RWPE2 (cell line): Measurements from ENCODE around the gene FERMT3.

Experiments used
- ATAC-seq: fragments of 200-7000 bp; cut with Tn5 transposase; 3 replicates; pipeline ENCODE4 v1.9.1; 2021; ENCODE audit warnings: low read depth
- DNase-seq: peaks from one replicate; pipeline ENCODE4 v3.0.0-alpha.2; 2020; ENCODE audit warnings: low spot score
- H3K27ac ChIP-seq: fragments of 450-650 bp; 2 replicates; pipeline ENCODE4 v1.5.1; 2017; ENCODE audit warnings: mild to moderate bottlenecking; ENCODE audit not compliant: poor library complexity, severe bottlenecking
- H3K27me3 ChIP-seq: fragments of 250-450 bp; sonication (Bioruptor Pico); 2 replicates; pipeline ENCODE4 v1.5.1; 2021; ENCODE audit warnings: mild to moderate bottlenecking, moderate library complexity; ENCODE audit not compliant: insufficient read depth, poor library complexity, severe bottlenecking
- H3K36me3 ChIP-seq: fragments of 250-450 bp; sonication (Bioruptor Pico); 2 replicates; pipeline ENCODE4 v1.5.1; 2020; ENCODE audit warnings: low read depth, mild to moderate bottlenecking, moderate library complexity
- H3K4me1 ChIP-seq: fragments of 250-450 bp; sonication (Bioruptor Pico); 2 replicates; pipeline ENCODE4 v1.5.1; 2021; ENCODE audit warnings: mild to moderate bottlenecking, moderate library complexity; ENCODE audit not compliant: insufficient read depth, poor library complexity, severe bottlenecking
- H3K4me3 ChIP-seq: fragments of 250-450 bp; sonication (Bioruptor Pico); 2 replicates; pipeline ENCODE4 v1.5.1; 2021; ENCODE audit warnings: mild to moderate bottlenecking, moderate library complexity; ENCODE audit not compliant: severe bottlenecking
- H3K9me3 ChIP-seq: fragments of 250-450 bp; sonication (Bioruptor Pico); 2 replicates; pipeline ENCODE4 v1.5.1; 2021; ENCODE audit warnings: mild to moderate bottlenecking, moderate library complexity; ENCODE audit not compliant: severe bottlenecking
- TF ChIP-seq, protein P1 (sequence below): fragments of 450-650 bp; IDR thresholded peaks from one replicate; pipeline ENCODE4 v1.5.1; 2017; ENCODE audit warnings: mild to moderate bottlenecking, moderate library complexity; ENCODE audit not compliant: poor library complexity, severe bottlenecking

The FERMT3 gene

DNA sequence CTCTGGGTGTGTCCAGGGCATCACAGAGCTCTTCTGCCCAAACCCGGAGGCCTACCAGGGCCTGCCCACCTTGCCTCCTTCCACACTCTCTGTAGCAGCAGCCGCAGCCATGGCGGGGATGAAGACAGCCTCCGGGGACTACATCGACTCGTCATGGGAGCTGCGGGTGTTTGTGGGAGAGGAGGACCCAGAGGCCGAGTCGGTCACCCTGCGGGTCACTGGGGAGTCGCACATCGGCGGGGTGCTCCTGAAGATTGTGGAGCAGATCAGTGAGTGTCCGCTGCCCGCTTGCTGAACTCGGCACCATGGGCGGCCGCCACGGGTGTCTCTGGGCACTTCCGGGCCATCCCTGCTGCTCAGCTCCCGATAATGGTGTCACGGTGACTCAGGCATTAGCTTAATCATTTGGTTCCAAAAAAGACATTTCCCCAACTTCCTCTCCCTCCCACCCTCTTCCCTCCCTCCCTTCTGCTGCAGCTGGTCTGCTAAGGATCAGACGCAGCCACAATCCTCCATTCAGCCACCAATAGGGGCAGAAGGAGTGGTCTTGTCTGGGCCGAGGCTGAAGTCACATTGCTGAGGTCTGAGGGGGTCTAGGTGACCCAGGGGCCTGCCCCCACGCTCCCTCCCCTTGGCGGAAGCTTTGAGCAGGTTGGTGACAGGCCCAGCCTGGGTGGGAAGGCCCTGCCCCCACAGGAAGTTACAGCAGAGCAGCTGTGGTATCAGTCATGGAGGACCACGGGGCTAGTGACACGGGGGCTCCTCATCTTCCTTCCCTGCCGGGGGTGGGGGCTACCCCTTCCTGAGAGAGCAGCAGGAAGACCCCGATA, 950 bp downstream of the FERMT3 start:
- DNase-seq (no peak), ATAC-seq (no peak)
- H3K4me3 ChIP-seq: no peak overlapping the region
- TF ChIP-seq, protein P1, sequence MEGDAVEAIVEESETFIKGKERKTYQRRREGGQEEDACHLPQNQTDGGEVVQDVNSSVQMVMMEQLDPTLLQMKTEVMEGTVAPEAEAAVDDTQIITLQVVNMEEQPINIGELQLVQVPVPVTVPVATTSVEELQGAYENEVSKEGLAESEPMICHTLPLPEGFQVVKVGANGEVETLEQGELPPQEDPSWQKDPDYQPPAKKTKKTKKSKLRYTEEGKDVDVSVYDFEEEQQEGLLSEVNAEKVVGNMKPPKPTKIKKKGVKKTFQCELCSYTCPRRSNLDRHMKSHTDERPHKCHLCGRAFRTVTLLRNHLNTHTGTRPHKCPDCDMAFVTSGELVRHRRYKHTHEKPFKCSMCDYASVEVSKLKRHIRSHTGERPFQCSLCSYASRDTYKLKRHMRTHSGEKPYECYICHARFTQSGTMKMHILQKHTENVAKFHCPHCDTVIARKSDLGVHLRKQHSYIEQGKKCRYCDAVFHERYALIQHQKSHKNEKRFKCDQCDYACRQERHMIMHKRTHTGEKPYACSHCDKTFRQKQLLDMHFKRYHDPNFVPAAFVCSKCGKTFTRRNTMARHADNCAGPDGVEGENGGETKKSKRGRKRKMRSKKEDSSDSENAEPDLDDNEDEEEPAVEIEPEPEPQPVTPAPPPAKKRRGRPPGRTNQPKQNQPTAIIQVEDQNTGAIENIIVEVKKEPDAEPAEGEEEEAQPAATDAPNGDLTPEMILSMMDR: no peak
- no peak overlapping the region for H3K27ac ChIP-seq
- H3K9me3 ChIP-seq: no peaks in the 10 kb centered on the region
- H3K36me3 ChIP-seq: peaks cover 41% of the 10 kb centered on the region
- H3K27me3 ChIP-seq: no peaks in the 10 kb centered on the region
- H3K4me1 ChIP-seq: no peaks in the 10 kb centered on the region

DNA sequence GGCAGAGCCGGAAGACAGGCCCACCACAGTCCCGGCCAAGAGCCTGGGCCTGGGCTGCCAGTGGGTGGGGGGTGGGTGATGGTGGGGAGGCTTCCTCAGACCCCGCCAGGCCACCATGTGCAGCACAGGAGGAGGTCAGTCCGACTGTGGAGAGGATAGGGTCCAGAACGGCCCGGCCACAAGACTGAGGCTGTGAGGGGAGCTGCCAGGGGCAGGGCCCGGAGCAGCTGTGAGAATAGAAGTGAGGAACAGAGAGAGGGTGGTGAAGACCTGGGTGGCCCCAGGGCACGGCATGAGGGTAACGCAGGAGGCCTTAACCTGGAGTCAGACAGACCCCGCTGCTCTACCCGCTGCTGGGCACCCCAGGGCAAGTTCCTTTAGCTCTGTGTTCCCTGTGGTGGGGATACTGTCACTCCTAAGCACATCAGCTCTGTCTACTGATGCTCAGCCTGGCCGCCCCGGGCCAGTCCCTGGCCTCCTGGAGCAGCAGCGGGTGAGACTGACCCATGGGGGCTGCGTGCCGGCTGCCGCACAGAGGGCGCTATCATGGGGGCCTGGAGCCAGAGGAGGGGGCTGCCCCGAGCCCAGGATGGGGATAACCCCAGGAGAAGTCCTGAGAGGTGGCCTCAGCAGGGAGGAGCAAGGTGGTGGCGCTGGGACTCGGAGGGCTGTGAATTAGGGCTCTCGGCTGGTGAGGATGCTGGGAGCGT, 1.7 kb downstream of the FERMT3 start:
- Histone ChIP-seq H3K27me3 (no peaks in the 10 kb centered on the region), H3K36me3 (peaks cover 33% of the 10 kb centered on the region), H3K4me3 (no peak overlapping the region), H3K27ac (no peak overlapping the region), H3K4me1 (no peaks in the 10 kb centered on the region), H3K9me3 (no peaks in the 10 kb centered on the region)
- TF ChIP-seq, protein P1: no peak
- no peak for DNase-seq
- no peak for ATAC-seq

DNA sequence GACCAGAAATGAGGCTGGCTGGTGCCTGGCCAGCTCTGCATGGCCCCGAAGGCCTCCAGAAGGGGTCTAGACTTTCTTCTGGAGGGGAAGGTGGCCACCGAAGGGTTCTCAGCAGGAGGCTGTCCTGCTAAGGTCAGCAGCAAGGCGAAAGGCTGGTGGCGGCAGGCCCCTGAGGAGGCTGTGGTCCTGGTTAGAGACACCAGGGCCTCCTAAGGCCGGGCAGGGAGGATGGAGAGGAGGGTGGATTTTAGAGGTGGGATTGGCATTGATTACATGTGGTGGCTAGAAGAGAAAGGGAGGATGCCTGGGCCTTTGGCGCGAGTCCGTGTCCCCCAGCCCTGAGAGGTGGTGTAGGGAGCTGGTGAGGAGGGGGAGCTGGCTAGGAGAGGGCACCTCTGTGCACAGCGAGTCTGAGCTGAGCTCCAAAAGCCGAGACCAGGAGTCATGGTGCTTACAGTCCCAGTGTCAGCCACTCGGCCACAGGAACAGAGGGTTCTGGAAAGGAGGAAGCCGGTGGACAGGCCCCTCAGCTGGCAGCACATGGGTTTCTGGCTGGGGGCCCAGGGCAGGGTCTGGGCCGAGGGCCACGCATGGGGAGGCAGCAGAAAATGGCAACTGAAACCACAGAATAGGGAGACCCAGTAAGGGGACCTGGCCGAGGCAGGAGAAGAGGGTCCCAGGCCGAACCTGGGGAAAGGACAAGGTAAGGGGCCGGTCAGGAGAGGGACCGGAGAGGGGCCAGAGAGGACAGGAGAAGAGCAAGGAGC, 2.5 kb downstream of the FERMT3 start:
- Histone ChIP-seq H3K27me3 (no peaks in the 10 kb centered on the region), H3K27ac (no peak overlapping the region), H3K36me3 (peaks cover 25% of the 10 kb centered on the region), H3K4me3 (no peak overlapping the region), H3K9me3 (no peaks in the 10 kb centered on the region), H3K4me1 (no peaks in the 10 kb centered on the region)
- ATAC-seq (no peak), DNase-seq (no peak)
- TF ChIP-seq, protein P1: no peak

DNA sequence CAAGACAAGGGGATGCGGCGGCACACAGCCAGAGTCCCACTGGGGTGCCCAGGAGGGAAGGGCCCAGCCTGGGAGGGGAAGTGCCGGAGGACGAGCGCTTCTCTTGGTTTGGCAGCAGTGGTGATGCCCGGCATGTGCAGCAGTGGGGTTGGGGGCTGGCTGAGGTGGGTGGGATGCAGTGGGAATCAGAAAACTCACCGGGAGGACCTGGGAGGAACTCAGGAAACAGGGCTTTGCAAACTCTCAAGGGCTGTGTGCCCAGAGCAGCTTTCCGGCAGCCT, 3.0 kb downstream of the FERMT3 start:
- no peaks in the 10 kb centered on the region for H3K27me3 ChIP-seq
- peaks cover 21% of the 10 kb centered on the region for H3K36me3 ChIP-seq
- ATAC-seq: no peak
- no peak for DNase-seq
- H3K4me1 ChIP-seq: no peaks in the 10 kb centered on the region
- no peak overlapping the region for H3K27ac ChIP-seq
- no peak overlapping the region for H3K4me3 ChIP-seq
- no peaks in the 10 kb centered on the region for H3K9me3 ChIP-seq
- TF ChIP-seq, protein P1: no peak
